Measurements from ENCODE around the gene LPCAT1.

Gene LPCAT1

DNA sequence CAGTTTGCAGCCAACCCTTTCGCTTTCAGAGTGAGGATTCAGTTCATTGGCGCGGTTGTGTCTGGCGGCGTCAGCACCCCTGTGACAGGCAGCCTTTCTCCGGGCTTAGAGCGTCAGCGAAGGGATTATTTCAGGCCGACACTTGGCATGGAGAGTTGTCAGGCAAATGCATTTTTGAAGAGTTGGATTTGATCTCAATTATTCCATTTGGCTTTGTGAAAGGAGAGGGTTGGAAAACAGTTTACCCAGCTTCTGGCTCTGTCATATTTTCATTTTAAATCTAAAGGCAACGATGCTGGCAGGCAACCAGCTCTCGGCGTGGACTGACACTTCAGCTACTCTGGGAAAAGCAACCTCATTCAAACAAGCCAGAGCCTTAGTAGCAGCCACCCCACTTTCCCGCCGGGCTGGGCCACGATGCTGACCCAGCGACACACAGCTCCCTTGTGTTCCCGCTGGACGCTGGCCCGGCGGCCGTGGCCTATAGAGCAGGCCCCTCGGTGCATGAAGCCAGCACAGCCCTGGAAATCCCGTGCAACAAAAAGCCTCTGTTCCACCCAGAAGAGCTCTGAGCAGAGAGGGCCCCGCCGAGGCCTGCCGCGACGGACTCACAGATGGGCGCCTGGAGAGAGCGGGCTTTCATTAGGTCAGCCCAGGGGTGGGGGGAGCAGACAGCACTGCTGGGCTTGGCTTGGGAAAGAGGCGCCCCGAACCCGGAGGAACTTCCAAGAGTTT lies 28.9 kb upstream of the LPCAT1 start:
- peaks cover 10% of the 10 kb centered on the region for H3K27me3 ChIP-seq (replicated peaks; ENCODE audit: control insufficient read depth, insufficient read depth, low read length)
- H3K4me1 ChIP-seq (ENCODE audit: control insufficient read depth, insufficient read depth, low read length), result peaks cover 18% of the 10 kb centered on the region
- peak; percentile 33 for DNase-seq (ENCODE audit: low read depth)
- no peaks in the 10 kb centered on the region for H3K9me3 ChIP-seq (ENCODE audit: control insufficient read depth, low read length)
- peak overlapping the region; percentile 5 for H3K4me3 ChIP-seq (ENCODE audit: low read length)
- peak overlapping the region; percentile 32 for H3K9ac ChIP-seq (ENCODE audit: low read length)
- no peaks in the 10 kb centered on the region for H3K36me3 ChIP-seq (ENCODE audit: control insufficient read depth, insufficient read depth, low read length, severe bottlenecking)

DNA sequence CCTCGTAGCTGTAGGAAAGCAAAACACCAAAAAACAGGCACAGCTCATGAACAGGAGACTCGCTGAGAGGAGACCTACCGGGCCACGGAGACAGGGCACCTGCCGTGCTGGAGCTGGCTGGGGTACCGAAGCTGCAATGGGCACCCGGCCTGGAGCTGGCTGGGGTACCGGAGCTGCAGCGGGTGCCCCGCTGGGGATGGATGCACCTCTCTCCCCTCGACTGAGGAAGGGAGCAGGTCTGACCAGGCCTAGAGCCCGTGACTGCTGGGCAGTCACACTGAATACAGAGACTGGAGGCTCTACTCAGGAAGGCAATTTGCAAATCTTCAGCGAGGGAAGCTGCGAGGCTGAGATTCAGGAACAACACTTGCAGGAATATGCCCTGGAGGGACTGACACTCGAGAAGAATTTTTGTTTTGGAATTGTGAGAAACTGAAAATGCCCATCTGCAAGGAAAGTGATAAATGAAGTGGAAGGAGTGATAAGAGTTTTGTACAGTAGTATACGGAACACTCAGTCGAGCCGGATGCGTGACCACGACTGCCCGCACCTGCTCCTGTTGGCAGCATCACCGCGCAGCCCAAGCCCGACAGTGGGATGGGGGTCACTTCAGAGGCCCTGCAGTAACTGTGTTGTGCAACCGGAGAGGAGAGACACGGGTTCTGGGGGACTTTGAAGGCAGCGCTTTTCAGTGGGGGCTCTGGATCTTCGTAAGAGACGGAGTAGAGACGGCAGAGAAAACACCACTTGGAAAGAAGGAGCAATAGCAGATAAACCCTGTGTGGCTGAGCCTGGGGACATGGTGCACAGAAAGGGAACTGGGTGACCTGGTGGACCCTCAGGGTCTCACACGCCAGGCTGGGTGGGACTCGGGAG lies 27.9 kb upstream of the LPCAT1 start:
- Histone ChIP-seq H3K9me3 (ENCODE audit: control insufficient read depth, low read length) (no peaks in the 10 kb centered on the region), H3K4me1 (ENCODE audit: control insufficient read depth, insufficient read depth, low read length) (peaks cover 18% of the 10 kb centered on the region), H3K36me3 (ENCODE audit: control insufficient read depth, insufficient read depth, low read length, severe bottlenecking) (no peaks in the 10 kb centered on the region), H3K9ac (ENCODE audit: low read length) (no peak overlapping the region), H3K27me3 (replicated peaks; ENCODE audit: control insufficient read depth, insufficient read depth, low read length) (peaks cover 10% of the 10 kb centered on the region), H3K4me3 (ENCODE audit: low read length) (no peak overlapping the region)
- no peak for DNase-seq (ENCODE audit: low read depth)

DNA sequence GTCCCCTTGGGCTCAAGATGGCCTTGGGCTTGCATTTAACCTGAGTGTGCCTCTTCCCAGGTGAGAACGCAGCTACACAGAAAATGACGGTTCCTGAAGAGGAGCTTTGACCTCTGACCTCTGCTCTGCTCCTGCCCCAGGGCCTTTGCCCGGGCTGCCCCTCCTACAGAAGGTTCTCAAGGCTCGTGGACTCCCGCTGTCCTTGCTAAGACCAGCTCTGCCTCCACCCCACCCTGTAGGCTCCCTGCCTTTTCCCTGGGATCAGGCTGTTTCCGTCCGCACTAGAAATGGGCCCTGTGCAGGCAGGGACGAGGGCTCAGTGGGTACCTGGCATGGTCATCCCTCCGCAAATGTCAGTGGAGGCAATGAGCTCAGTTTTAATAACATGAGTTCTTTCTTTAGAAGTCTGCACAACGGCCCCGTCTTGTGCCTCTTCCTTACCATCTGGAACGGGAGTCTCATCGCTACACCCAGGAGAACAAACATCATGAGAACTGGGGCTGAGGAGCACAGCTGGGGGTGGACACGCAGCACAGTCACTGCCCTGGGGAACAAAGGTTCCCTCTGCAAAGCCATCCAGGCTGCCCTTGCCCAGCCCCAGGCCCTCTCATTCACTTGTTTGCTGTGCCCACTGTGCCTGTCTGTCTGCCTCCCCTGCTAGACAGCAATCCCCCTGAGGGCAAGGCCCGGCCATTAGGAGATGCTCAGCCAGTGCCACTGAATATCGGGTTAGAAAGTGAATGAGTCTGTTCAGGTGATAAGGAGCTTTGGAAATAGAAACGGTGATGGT lies 26.7 kb upstream of the LPCAT1 start:
- Histone ChIP-seq H3K27me3 (replicated peaks; ENCODE audit: control insufficient read depth, insufficient read depth, low read length) (peaks cover 10% of the 10 kb centered on the region), H3K9ac (ENCODE audit: low read length) (no peak overlapping the region), H3K4me3 (ENCODE audit: low read length) (no peak overlapping the region), H3K36me3 (ENCODE audit: control insufficient read depth, insufficient read depth, low read length, severe bottlenecking) (no peaks in the 10 kb centered on the region), H3K9me3 (ENCODE audit: control insufficient read depth, low read length) (no peaks in the 10 kb centered on the region), H3K4me1 (ENCODE audit: control insufficient read depth, insufficient read depth, low read length) (peaks cover 18% of the 10 kb centered on the region)
- DNase-seq (ENCODE audit: low read depth), result no peak

DNA sequence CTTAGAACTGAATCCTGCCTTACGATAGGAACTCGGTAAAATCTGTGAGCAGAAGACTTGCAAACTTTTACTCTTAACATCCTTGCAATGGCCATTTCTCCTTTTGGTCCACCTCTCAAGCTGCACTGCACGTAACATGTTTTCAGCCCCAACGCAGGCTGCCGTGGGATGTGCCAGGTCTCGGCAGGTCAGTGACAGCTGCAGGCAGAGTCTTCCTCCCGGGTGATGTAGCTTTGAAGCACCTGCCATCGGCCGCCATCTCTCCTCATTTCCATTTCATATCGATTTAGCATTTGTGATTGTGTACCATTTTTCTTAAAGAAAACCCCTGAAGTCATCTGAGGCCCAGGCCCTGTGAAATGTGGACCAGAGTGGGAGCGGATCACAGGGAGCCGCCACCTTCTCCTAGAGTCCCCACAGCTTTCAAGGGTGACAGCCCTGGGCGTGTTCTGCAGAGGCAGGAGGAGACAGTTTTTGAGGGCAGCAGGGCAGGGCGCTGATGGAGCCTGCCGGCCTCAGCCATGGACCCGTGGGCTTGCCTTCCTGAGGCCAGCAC lies 25.8 kb upstream of the LPCAT1 start:
- no peaks in the 10 kb centered on the region for H3K9me3 ChIP-seq (ENCODE audit: control insufficient read depth, low read length)
- peaks cover 4% of the 10 kb centered on the region for H3K27me3 ChIP-seq (replicated peaks; ENCODE audit: control insufficient read depth, insufficient read depth, low read length)
- peaks cover 20% of the 10 kb centered on the region for H3K4me1 ChIP-seq (ENCODE audit: control insufficient read depth, insufficient read depth, low read length)
- no peaks in the 10 kb centered on the region for H3K36me3 ChIP-seq (ENCODE audit: control insufficient read depth, insufficient read depth, low read length, severe bottlenecking)
- DNase-seq (ENCODE audit: low read depth), result no peak
- H3K9ac ChIP-seq (ENCODE audit: low read length), result no peak overlapping the region
- no peak overlapping the region for H3K4me3 ChIP-seq (ENCODE audit: low read length)

- Histone ChIP-seq H3K4me1 (ENCODE audit: control insufficient read depth, insufficient read depth, low read length) (peaks cover 26% of the 10 kb centered on the region), H3K4me3 (ENCODE audit: low read length) (no peak overlapping the region), H3K9ac (ENCODE audit: low read length) (no peak overlapping the region), H3K36me3 (ENCODE audit: control insufficient read depth, insufficient read depth, low read length, severe bottlenecking) (no peaks in the 10 kb centered on the region), H3K27me3 (replicated peaks; ENCODE audit: control insufficient read depth, insufficient read depth, low read length) (peaks cover 2% of the 10 kb centered on the region), H3K9me3 (ENCODE audit: control insufficient read depth, low read length) (no peaks in the 10 kb centered on the region)
- DNase-seq (ENCODE audit: low read depth), result no peak
Observed at GRCh38 chr5:1548702-1549474, 25.1 kb upstream of the LPCAT1 start.

DNA sequence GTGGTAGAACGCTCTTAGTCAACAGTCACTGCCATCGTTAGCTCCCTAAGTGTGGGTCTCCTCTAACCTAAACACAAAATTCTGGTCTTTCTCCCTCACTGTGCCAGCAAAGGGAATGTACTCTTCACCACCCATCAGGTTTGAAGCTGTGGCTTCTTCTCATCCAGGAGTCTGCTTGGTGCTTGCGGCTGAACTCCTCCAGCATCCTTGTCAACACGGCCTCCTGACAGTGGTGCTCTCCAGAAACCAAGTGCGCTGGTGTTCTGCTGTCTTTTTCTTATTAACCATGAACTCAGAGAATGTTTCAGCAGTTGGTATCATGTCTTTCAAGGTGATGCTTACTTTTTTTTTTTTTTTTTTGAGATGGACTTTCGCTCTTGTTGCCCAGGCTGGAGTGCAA lies 23.9 kb upstream of the LPCAT1 start:
- H3K9me3 ChIP-seq (ENCODE audit: control insufficient read depth, low read length), result no peaks in the 10 kb centered on the region
- no peak overlapping the region for H3K9ac ChIP-seq (ENCODE audit: low read length)
- no peak overlapping the region for H3K4me3 ChIP-seq (ENCODE audit: low read length)
- no peak for DNase-seq (ENCODE audit: low read depth)
- peaks cover 28% of the 10 kb centered on the region for H3K4me1 ChIP-seq (ENCODE audit: control insufficient read depth, insufficient read depth, low read length)
- H3K36me3 ChIP-seq (ENCODE audit: control insufficient read depth, insufficient read depth, low read length, severe bottlenecking), result no peaks in the 10 kb centered on the region
- no peaks in the 10 kb centered on the region for H3K27me3 ChIP-seq (replicated peaks; ENCODE audit: control insufficient read depth, insufficient read depth, low read length)

- H3K9me3 ChIP-seq (ENCODE audit: control insufficient read depth, low read length), result no peaks in the 10 kb centered on the region
- DNase-seq (ENCODE audit: low read depth), result no peak
- no peaks in the 10 kb centered on the region for H3K27me3 ChIP-seq (replicated peaks; ENCODE audit: control insufficient read depth, insufficient read depth, low read length)
- H3K4me3 ChIP-seq (ENCODE audit: low read length), result no peak overlapping the region
- H3K9ac ChIP-seq (ENCODE audit: low read length), result no peak overlapping the region
- peaks cover 28% of the 10 kb centered on the region for H3K4me1 ChIP-seq (ENCODE audit: control insufficient read depth, insufficient read depth, low read length)
- no peaks in the 10 kb centered on the region for H3K36me3 ChIP-seq (ENCODE audit: control insufficient read depth, insufficient read depth, low read length, severe bottlenecking)
Observed at GRCh38 chr5:1547236-1547635, 23.5 kb upstream of the LPCAT1 start.

DNA sequence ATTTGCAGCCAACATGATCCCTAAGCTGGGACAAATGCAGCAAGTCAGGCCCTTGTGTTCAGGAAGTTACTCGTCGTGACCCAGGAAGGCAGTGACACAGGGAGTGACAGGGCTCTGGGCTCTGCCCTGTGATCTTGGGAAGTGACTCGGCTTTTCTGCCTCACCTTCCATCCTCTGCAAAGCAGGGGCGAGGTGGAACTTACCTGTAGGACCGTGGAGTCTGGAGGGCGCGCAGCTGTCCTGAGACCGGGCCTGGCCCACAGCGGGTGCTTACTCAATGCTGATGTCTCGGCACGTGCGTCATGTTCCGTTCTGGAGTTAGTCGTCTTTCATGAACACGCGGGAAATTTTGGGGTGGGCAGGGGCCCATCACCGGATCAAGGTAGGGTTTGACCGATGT lies 22.8 kb upstream of the LPCAT1 start:
- Histone ChIP-seq H3K36me3 (ENCODE audit: control insufficient read depth, insufficient read depth, low read length, severe bottlenecking) (no peaks in the 10 kb centered on the region), H3K4me1 (ENCODE audit: control insufficient read depth, insufficient read depth, low read length) (peaks cover 31% of the 10 kb centered on the region), H3K9ac (ENCODE audit: low read length) (no peak overlapping the region), H3K4me3 (ENCODE audit: low read length) (no peak overlapping the region), H3K27me3 (replicated peaks; ENCODE audit: control insufficient read depth, insufficient read depth, low read length) (no peaks in the 10 kb centered on the region), H3K9me3 (ENCODE audit: control insufficient read depth, low read length) (no peaks in the 10 kb centered on the region)
- DNase-seq (ENCODE audit: low read depth), result no peak

GRCh38 chr5:1545805-1546355 lies 22.1 kb upstream of the LPCAT1 start:
- Histone ChIP-seq H3K4me1 (ENCODE audit: control insufficient read depth, insufficient read depth, low read length) (peaks cover 31% of the 10 kb centered on the region), H3K36me3 (ENCODE audit: control insufficient read depth, insufficient read depth, low read length, severe bottlenecking) (no peaks in the 10 kb centered on the region), H3K9ac (ENCODE audit: low read length) (no peak overlapping the region), H3K4me3 (ENCODE audit: low read length) (no peak overlapping the region), H3K27me3 (replicated peaks; ENCODE audit: control insufficient read depth, insufficient read depth, low read length) (no peaks in the 10 kb centered on the region), H3K9me3 (ENCODE audit: control insufficient read depth, low read length) (no peaks in the 10 kb centered on the region)
- no peak for DNase-seq (ENCODE audit: low read depth)

- Histone ChIP-seq H3K9me3 (ENCODE audit: control insufficient read depth, low read length) (no peaks in the 10 kb centered on the region), H3K27me3 (replicated peaks; ENCODE audit: control insufficient read depth, insufficient read depth, low read length) (no peaks in the 10 kb centered on the region), H3K36me3 (ENCODE audit: control insufficient read depth, insufficient read depth, low read length, severe bottlenecking) (no peaks in the 10 kb centered on the region), H3K9ac (ENCODE audit: low read length) (no peak overlapping the region), H3K4me1 (ENCODE audit: control insufficient read depth, insufficient read depth, low read length) (peaks cover 31% of the 10 kb centered on the region), H3K4me3 (ENCODE audit: low read length) (no peak overlapping the region)
- DNase-seq (ENCODE audit: low read depth), result no peak
Observed at GRCh38 chr5:1545126-1545804, 21.5 kb upstream of the LPCAT1 start.
